ENCODE data around the gene TRIM59.

- no peak for TF ChIP-seq CTCF (IDR thresholded peaks at IDR 0.05 in 4 of 5, conservative IDR thresholded peaks at IDR 0.05 in 1 of 5)
- TF ChIP-seq POLR2A (IDR thresholded peaks at IDR 0.05): no peak
These were observed 28.8 kb upstream of the TRIM59 start for GRCh38 chr3:160478338-160478737.

Data from gastrocnemius medialis (tissue), 4 donors.